Spleen (tissue), 7 donors: ENCODE results near the gene ABHD16B.

Experiments
- POLR2A ChIP-seq, 3 donors: fragments of 450-650 bp; IDR thresholded peaks; one replicate each; pipeline ENCODE4 v1.5.1; 2017; ENCODE audit warnings: antibody characterized with exemption in 3 of 3, mild to moderate bottlenecking in 1 of 3
- POLR2AphosphoS5 ChIP-seq, 3 donors: sonication (generic); formaldehyde crosslinking; IDR thresholded peaks; one replicate each; pipeline ENCODE4 v1.5.1; 2017; ENCODE audit warnings: antibody characterized with exemption in 3 of 3
- TF ChIP-seq, protein P1 (sequence below), 11 experiments: fragments of 200-600 bp in 7 of 11; fragments of 450-650 bp in 4 of 11; sonication (generic) in 4 of 11; IDR thresholded peaks in 8 of 11; conservative IDR thresholded peaks in 3 of 11; 1 replicate in 7 of 11; 2 replicates in 4 of 11; pipeline versions ENCODE4 v1.4.0 to v1.8.0; 2016 to 2021; ENCODE audit warnings: antibody characterized with exemption in 11 of 11, inconsistent platforms in 4 of 11, mild to moderate bottlenecking in 1 of 11
- donor health status: DM: no; HTN: no; CAD: no; lungs with moderate emphysema.
- donor health status: DM: no; HTN: no; CAD: no.
- donor health status: DM: no; HTN: no; CAD: no.

DNA sequence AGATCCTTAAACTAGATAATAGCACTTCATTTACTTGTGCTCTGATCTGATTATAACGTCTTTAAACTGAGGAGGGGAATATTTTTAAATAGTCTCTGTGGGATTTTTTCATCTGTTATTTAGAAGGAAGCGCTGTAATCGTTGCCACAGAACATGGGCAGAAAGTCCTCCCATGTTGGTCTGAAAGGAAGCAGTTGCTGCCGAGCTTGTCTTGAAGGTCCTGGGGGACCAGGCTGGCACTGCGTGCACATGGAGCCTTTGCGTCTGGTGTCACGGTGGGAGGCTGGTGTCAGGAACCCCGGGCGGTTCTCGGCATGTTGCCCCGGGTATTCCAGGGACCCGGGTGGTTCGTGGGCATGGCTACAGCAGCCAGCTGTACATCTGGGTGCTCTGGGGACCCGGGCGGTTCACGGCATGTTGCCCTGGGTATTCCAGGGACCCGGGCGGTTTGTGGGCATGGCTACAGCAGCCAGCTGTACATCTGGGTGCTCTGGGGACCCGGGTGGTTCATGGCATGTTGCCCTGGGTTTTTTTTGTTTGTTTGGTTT is 15.3 kb downstream of the ABHD16B start:
- TF ChIP-seq, protein P1, sequence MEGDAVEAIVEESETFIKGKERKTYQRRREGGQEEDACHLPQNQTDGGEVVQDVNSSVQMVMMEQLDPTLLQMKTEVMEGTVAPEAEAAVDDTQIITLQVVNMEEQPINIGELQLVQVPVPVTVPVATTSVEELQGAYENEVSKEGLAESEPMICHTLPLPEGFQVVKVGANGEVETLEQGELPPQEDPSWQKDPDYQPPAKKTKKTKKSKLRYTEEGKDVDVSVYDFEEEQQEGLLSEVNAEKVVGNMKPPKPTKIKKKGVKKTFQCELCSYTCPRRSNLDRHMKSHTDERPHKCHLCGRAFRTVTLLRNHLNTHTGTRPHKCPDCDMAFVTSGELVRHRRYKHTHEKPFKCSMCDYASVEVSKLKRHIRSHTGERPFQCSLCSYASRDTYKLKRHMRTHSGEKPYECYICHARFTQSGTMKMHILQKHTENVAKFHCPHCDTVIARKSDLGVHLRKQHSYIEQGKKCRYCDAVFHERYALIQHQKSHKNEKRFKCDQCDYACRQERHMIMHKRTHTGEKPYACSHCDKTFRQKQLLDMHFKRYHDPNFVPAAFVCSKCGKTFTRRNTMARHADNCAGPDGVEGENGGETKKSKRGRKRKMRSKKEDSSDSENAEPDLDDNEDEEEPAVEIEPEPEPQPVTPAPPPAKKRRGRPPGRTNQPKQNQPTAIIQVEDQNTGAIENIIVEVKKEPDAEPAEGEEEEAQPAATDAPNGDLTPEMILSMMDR (IDR thresholded peaks at IDR 0.05 in 8 of 11, conservative IDR thresholded peaks at IDR 0.05 in 3 of 11): no peak
- TF ChIP-seq POLR2A (IDR thresholded peaks at IDR 0.05) (no peak), POLR2AphosphoS5 (IDR thresholded peaks at IDR 0.05) (no peak)
